Memory B cell (primary cell): ENCODE data around the gene SLC45A1.

Experiments
- ATAC-seq: fragments of 150-1000 bp; cut with Tn5 transposase; 2 replicates; pipeline ENCODE4 v1.10.0; 2021; ENCODE audit warnings: low read depth, mild to moderate bottlenecking, moderate library complexity
- DNase-seq, 2 donors: peaks; one replicate each; pipeline ENCODE4 v3.0.0; 2022; ENCODE audit warnings: low spot score in 2 of 2
- H3K27ac Mint-ChIP-seq: one replicate; pipeline ENCODE4 v1.8.0; 2022; ENCODE audit warnings: mild to moderate bottlenecking, moderate library complexity, mixed read lengths
- H3K27me3 Mint-ChIP-seq: one replicate; pipeline ENCODE4 v1.8.0; 2022; ENCODE audit warnings: mixed read lengths
- H3K36me3 Mint-ChIP-seq: one replicate; pipeline ENCODE4 v1.8.0; 2022; ENCODE audit warnings: mild to moderate bottlenecking, mixed read lengths
- H3K4me1 Mint-ChIP-seq: one replicate; pipeline ENCODE4 v1.8.0; 2022; ENCODE audit warnings: mixed read lengths
- H3K4me3 Mint-ChIP-seq: one replicate; pipeline ENCODE4 v1.8.0; 2022; ENCODE audit warnings: mild to moderate bottlenecking, moderate library complexity, mixed read lengths
- H3K9me3 Mint-ChIP-seq: one replicate; pipeline ENCODE4 v1.8.0; 2022; ENCODE audit warnings: mixed read lengths

SLC45A1 gene

GRCh38 chr1:8294170-8294697 is 23.7 kb upstream of the SLC45A1 start:
- H3K27me3 Mint-ChIP-seq: peaks cover 12% of the 10 kb centered on the region
- ATAC-seq (no peak), DNase-seq (no peak)
- H3K27ac Mint-ChIP-seq: no peak overlapping the region
- no peak overlapping the region for H3K4me3 Mint-ChIP-seq
- H3K4me1 Mint-ChIP-seq: peaks cover 2% of the 10 kb centered on the region
- no peaks in the 10 kb centered on the region for H3K36me3 Mint-ChIP-seq
- no peaks in the 10 kb centered on the region for H3K9me3 Mint-ChIP-seq

- Mint-ChIP-seq H3K4me1 (peaks cover 2% of the 10 kb centered on the region), H3K27ac (no peak overlapping the region), H3K4me3 (no peak overlapping the region), H3K9me3 (no peaks in the 10 kb centered on the region), H3K36me3 (no peaks in the 10 kb centered on the region), H3K27me3 (peaks cover 17% of the 10 kb centered on the region)
- ATAC-seq: no peak
- DNase-seq: no peak
These were observed 20.7 kb upstream of the SLC45A1 start for GRCh38 chr1:8297245-8297644.

DNA sequence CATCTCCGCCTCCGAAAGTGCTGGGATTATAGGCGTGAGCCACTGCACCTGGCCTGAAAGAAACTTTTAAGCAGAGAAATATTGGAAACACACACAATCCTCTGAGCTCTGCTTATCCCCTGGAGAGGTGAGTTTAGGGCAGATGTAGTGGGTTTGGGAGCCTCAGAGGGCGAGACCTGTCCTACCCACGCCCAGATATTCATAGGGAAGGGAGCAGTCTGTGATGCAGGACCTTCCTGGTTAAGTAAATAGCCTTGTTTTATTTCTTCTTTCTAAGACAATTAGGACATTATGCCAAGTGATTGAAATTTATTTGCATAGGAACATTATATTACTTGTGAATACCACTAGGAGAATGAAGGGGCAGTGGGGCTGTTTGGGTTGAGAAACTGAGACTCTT is 18.0 kb upstream of the SLC45A1 start:
- Mint-ChIP-seq H3K36me3 (no peaks in the 10 kb centered on the region), H3K27me3 (peaks cover 15% of the 10 kb centered on the region), H3K4me1 (peaks cover 2% of the 10 kb centered on the region), H3K4me3 (no peak overlapping the region), H3K9me3 (no peaks in the 10 kb centered on the region), H3K27ac (no peak overlapping the region)
- no peak for ATAC-seq
- DNase-seq: no peak

GRCh38 chr1:8302081-8302956 is 15.6 kb upstream of the SLC45A1 start:
- no peak overlapping the region for H3K4me3 Mint-ChIP-seq
- ATAC-seq (no peak), DNase-seq (no peak)
- H3K27ac Mint-ChIP-seq: no peak overlapping the region
- H3K9me3 Mint-ChIP-seq: no peaks in the 10 kb centered on the region
- no peaks in the 10 kb centered on the region for H3K36me3 Mint-ChIP-seq
- H3K27me3 Mint-ChIP-seq: peaks cover 18% of the 10 kb centered on the region
- H3K4me1 Mint-ChIP-seq: peaks cover 2% of the 10 kb centered on the region

- Mint-ChIP-seq H3K27me3 (peaks cover 16% of the 10 kb centered on the region), H3K9me3 (no peaks in the 10 kb centered on the region), H3K36me3 (no peaks in the 10 kb centered on the region), H3K27ac (no peak overlapping the region), H3K4me3 (no peak overlapping the region), H3K4me1 (peaks cover 2% of the 10 kb centered on the region)
- DNase-seq (no peak), ATAC-seq (no peak)
These were observed 14.8 kb upstream of the SLC45A1 start for GRCh38 chr1:8303141-8303540.

DNA sequence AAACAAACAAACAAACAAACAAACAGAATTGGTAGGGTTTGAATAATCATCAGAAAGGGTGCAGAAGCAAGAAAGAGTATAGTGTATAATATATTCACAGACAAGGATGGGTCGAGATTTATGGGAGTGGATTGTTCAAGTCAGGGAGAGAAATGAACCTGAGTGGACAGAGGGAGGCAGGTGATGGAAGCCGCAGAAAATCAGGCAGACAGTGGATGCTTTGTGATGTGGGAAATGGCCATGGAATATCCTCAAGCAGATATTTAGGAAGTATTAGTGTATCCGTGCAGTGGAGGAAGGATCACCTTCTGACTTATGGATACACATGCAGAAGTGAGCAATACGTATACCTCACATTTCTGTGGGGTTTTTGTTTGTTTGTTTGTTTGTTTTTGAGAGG is 14.0 kb upstream of the SLC45A1 start:
- DNase-seq (no peak), ATAC-seq (no peak)
- no peaks in the 10 kb centered on the region for H3K4me1 Mint-ChIP-seq
- no peaks in the 10 kb centered on the region for H3K9me3 Mint-ChIP-seq
- H3K36me3 Mint-ChIP-seq: no peaks in the 10 kb centered on the region
- no peak overlapping the region for H3K27ac Mint-ChIP-seq
- H3K4me3 Mint-ChIP-seq: no peak overlapping the region
- peaks cover 13% of the 10 kb centered on the region for H3K27me3 Mint-ChIP-seq

DNA sequence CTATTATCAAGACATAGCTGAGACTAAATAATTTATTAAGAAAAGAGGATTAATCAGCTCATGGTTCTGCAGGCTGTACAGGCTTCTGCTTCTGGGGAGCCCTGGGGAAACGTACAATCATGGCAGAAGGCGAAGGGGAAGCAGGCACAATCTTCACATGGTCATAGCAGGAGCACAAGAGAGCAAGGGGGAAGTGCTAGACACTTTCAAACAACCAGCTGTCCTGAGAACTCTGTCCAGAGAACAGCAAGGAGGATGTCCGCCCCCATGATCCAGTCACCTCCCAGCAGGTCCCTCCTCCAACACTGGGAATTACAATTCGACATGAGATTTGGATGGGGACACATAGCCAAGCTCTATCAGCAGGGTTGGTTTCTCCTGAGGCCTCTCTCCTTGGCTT is 10.3 kb upstream of the SLC45A1 start:
- no peaks in the 10 kb centered on the region for H3K36me3 Mint-ChIP-seq
- H3K4me1 Mint-ChIP-seq: no peaks in the 10 kb centered on the region
- DNase-seq: no peak
- H3K27ac Mint-ChIP-seq: no peak overlapping the region
- no peak overlapping the region for H3K4me3 Mint-ChIP-seq
- ATAC-seq: no peak
- H3K9me3 Mint-ChIP-seq: no peaks in the 10 kb centered on the region
- peaks cover 8% of the 10 kb centered on the region for H3K27me3 Mint-ChIP-seq

DNA sequence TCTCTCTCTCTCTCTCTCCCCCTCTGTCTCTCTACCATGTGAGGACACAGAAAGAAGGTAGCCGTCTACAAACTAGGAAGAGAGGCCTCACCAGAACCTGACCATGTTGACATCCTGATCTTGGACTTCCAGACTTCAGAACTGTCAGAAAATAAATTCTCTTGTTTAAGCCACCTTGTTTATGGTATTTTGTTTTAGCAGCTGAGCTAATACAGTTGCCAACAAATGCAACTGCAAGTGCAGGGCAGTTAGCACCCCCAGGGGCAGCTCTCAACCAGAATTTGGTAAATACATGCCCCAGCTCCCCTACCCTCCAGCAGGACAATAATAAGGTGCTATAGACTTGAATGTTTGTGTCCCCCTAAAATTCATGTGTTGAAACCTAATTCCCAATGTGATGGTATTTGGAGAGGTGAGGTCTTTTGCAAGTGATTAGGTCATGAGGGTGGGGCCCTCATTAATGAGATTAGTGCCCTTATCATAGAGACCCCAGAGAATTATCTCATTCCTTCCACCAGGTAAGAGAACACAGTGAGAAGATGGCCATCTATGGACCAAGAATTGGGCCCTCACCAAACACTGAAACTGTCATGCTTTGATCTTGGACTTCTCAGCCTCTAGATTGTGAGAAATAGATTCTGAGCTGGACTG is 6.7 kb upstream of the SLC45A1 start:
- Mint-ChIP-seq H3K27ac (no peak overlapping the region), H3K36me3 (no peaks in the 10 kb centered on the region), H3K4me3 (no peak overlapping the region), H3K9me3 (no peaks in the 10 kb centered on the region), H3K4me1 (peaks cover 4% of the 10 kb centered on the region), H3K27me3 (peaks cover 28% of the 10 kb centered on the region)
- no peak for ATAC-seq
- no peak for DNase-seq

- peaks cover 6% of the 10 kb centered on the region for H3K4me1 Mint-ChIP-seq
- no peaks in the 10 kb centered on the region for H3K9me3 Mint-ChIP-seq
- H3K27me3 Mint-ChIP-seq: peaks cover 35% of the 10 kb centered on the region
- H3K36me3 Mint-ChIP-seq: no peaks in the 10 kb centered on the region
- H3K27ac Mint-ChIP-seq: no peak overlapping the region
- no peak for DNase-seq
- H3K4me3 Mint-ChIP-seq: no peak overlapping the region
- ATAC-seq: no peak
These were observed 5.4 kb upstream of the SLC45A1 start for GRCh38 chr1:8312235-8313218.

GRCh38 chr1:8313231-8313630 is 4.7 kb upstream of the SLC45A1 start:
- H3K4me1 Mint-ChIP-seq: peaks cover 8% of the 10 kb centered on the region

DNA sequence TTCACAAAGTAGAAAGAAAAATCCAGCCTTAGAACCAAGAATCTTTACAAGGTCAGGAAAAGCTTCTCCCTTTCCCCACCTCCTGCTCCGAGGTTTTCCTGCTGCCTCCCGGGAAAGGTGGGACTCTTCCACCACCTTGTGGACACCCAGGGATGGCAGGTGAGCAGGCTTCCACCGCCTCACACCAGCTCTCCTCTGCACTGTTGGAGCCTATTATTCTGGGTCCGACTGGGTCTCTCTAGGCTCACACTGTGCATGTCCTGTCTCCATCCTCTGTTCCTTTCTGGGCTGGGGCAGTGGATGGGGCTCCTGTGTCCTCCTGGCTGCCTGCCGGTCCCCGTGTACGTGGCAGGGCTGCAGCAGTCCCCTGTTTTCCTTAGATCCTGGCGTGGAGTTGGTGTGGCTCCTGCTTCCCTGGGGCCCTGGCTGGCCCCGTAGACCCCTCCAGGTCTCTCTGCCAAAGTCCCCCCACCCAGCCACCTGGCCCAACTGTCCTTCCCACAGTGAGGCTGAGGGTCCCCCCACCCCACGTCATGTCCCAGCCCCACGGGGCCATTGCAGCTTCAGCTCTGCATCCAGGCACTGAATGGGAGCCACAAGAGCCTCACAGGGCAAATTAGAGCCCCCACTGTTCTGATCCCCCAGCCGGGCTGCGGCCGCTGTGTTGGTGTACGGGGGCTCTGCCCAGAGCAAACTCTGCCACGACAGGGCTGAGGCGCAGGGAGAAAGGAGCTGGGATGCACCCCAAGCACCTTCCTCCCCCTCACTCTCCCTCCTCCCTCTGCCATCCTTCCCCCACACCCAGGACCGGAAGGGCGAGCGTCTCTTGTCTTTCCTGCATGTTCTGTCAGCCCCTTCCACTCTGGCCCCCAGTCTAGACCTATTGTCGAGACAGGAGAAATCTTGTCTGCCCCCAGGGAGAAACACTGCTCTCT is 3.3 kb upstream of the SLC45A1 start:
- H3K9me3 Mint-ChIP-seq: no peaks in the 10 kb centered on the region
- H3K4me1 Mint-ChIP-seq: peaks cover 14% of the 10 kb centered on the region
- DNase-seq (no peak), ATAC-seq (no peak)
- H3K27ac Mint-ChIP-seq: no peak overlapping the region
- H3K27me3 Mint-ChIP-seq: peaks cover 35% of the 10 kb centered on the region
- H3K36me3 Mint-ChIP-seq: no peaks in the 10 kb centered on the region
- H3K4me3 Mint-ChIP-seq: no peak overlapping the region

More at GRCh38 chr1:8313231-8313630, 4.7 kb upstream of the SLC45A1 start:
- H3K27me3 Mint-ChIP-seq: peaks cover 35% of the 10 kb centered on the region
- H3K4me3 Mint-ChIP-seq: no peak overlapping the region
- no peak for DNase-seq
- H3K36me3 Mint-ChIP-seq: no peaks in the 10 kb centered on the region
- H3K27ac Mint-ChIP-seq: no peak overlapping the region
- ATAC-seq: no peak
- H3K9me3 Mint-ChIP-seq: no peaks in the 10 kb centered on the region

- no peaks in the 10 kb centered on the region for H3K9me3 Mint-ChIP-seq
- H3K4me3 Mint-ChIP-seq: no peak overlapping the region
- peaks cover 37% of the 10 kb centered on the region for H3K27me3 Mint-ChIP-seq
- H3K36me3 Mint-ChIP-seq: no peaks in the 10 kb centered on the region
- H3K27ac Mint-ChIP-seq: no peak overlapping the region
- no peak for DNase-seq
- ATAC-seq: no peak
- H3K4me1 Mint-ChIP-seq: peaks cover 14% of the 10 kb centered on the region
These were observed 2.1 kb upstream of the SLC45A1 start for GRCh38 chr1:8315573-8316475.
